HEK293 (cell line): ENCODE results near the gene CD44.

Source experiments
- CTCF ChIA-PET: fragments of 350-600 bp; formaldehyde crosslinking; extraction: SDS; loops from one replicate; lab custom pipeline; 2021; ENCODE audit warnings: antibody characterized with exemption; lab: Yijun Ruan, JAX
- POLR2A ChIA-PET: fragments of 300-600 bp; formaldehyde crosslinking; extraction: SDS; loops from one replicate; lab custom pipeline; 2020; ENCODE audit warnings: antibody characterized with exemption, inconsistent platforms; lab: Yijun Ruan, JAX
- H3K27ac ChIP-seq: fragments of 200-500 bp; sonication (Bioruptor generic); 2 replicates; pipeline ENCODE4 v1.5.1; 2014; ENCODE audit warnings: low read depth, low read length, control low read depth, inconsistent platforms; ENCODE audit errors: extremely low read depth
- H3K36me3 ChIP-seq, 2 experiments: fragments of 200-500 bp in 1 of 2; sonication (Bioruptor generic) in 1 of 2; 1 replicate in 1 of 2; 2 replicates in 1 of 2; pipeline ENCODE4 v1.5.1; 2014 to 2017; ENCODE audit warnings: inconsistent platforms in 2 of 2, low read length in 2 of 2; ENCODE audit not compliant: control insufficient read depth in 2 of 2, insufficient read depth in 1 of 2
- H3K4me1 ChIP-seq: fragments of 200-500 bp; sonication (Bioruptor generic); 2 replicates; pipeline ENCODE4 v1.5.1; 2014; ENCODE audit warnings: mild to moderate bottlenecking, low read length, inconsistent platforms; ENCODE audit not compliant: control insufficient read depth, insufficient read depth
- H3K4me3 ChIP-seq: 2 replicates; pipeline ENCODE4 v1.5.1; 2011; ENCODE audit warnings: low read depth, mild to moderate bottlenecking, control low read depth, low read length, moderate library complexity
- H3K9me3 ChIP-seq: fragments of 200-500 bp; sonication (Bioruptor generic); 2 replicates; pipeline ENCODE4 v1.5.1; 2014; ENCODE audit warnings: low read depth, low read length, inconsistent platforms; ENCODE audit not compliant: control insufficient read depth, insufficient read depth
- FEZF1 ChIP-seq: fragments of 450-650 bp; formaldehyde crosslinking; IDR thresholded peaks from 2 replicates; pipeline ENCODE4 v1.5.1; 2016; ENCODE audit warnings: missing biosample characterization, missing genetic modification characterization
- GLIS1 ChIP-seq: fragments of 450-650 bp; formaldehyde crosslinking; IDR thresholded peaks from 2 replicates; pipeline ENCODE4 v1.5.1; 2016; ENCODE audit warnings: missing biosample characterization, missing genetic modification characterization
- HOXC10 ChIP-seq: sonication (generic); formaldehyde crosslinking; IDR thresholded peaks from 2 replicates; pipeline ENCODE4 v1.8.1; 2023; ENCODE audit warnings: mild to moderate bottlenecking, missing genetic modification reagents
- KLF9 ChIP-seq: fragments of 450-650 bp; formaldehyde crosslinking; IDR thresholded peaks from 2 replicates; pipeline ENCODE4 v1.5.1; 2016; ENCODE audit warnings: missing biosample characterization, missing genetic modification characterization, low read depth
- MEIS1 ChIP-seq: sonication (generic); formaldehyde crosslinking; IDR thresholded peaks from 2 replicates; pipeline ENCODE4 v1.8.1; 2022; ENCODE audit warnings: missing genetic modification reagents, mild to moderate bottlenecking, borderline replicate concordance
- SETDB1 ChIP-seq: IDR thresholded peaks from one replicate; pipeline ENCODE4 v1.6.1; 2017; ENCODE audit warnings: mild to moderate bottlenecking, low read length, moderate library complexity, mixed read lengths; ENCODE audit not compliant: insufficient read length
- ZBTB20 ChIP-seq: fragments of 450-650 bp; formaldehyde crosslinking; IDR thresholded peaks from 2 replicates; pipeline ENCODE4 v1.5.1; 2016; ENCODE audit warnings: missing biosample characterization, missing genetic modification characterization
- ZFHX2 ChIP-seq: fragments of 450-650 bp; formaldehyde crosslinking; conservative IDR thresholded peaks from 2 replicates; pipeline ENCODE4 v1.5.1; 2016; ENCODE audit warnings: missing biosample characterization, missing genetic modification characterization
- ZIC2 ChIP-seq: fragments of 450-650 bp; formaldehyde crosslinking; IDR thresholded peaks from 2 replicates; pipeline ENCODE4 v1.5.1; 2016; ENCODE audit warnings: missing biosample characterization, missing genetic modification characterization
- ZNF214 ChIP-seq: fragments of 450-650 bp; formaldehyde crosslinking; IDR thresholded peaks from 2 replicates; pipeline ENCODE4 v1.5.1; 2017; ENCODE audit warnings: missing biosample characterization, mild to moderate bottlenecking, missing genetic modification characterization, borderline replicate concordance
- ZNF23 ChIP-seq: fragments of 450-650 bp; formaldehyde crosslinking; IDR thresholded peaks from 2 replicates; pipeline ENCODE4 v1.5.1; 2016; ENCODE audit warnings: missing biosample characterization, missing genetic modification characterization, borderline replicate concordance
- ZNF26 ChIP-seq: fragments of 450-650 bp; formaldehyde crosslinking; IDR thresholded peaks from 2 replicates; pipeline ENCODE4 v1.5.1; 2016; ENCODE audit warnings: missing biosample characterization, missing genetic modification characterization
- ZNF324 ChIP-seq: fragments of 450-650 bp; formaldehyde crosslinking; IDR thresholded peaks from 2 replicates; pipeline ENCODE4 v1.5.1; 2016; ENCODE audit warnings: missing biosample characterization, missing genetic modification characterization
- ZNF366 ChIP-seq: fragments of 450-650 bp; formaldehyde crosslinking; conservative IDR thresholded peaks from 2 replicates; pipeline ENCODE4 v1.5.1; 2016; ENCODE audit warnings: missing biosample characterization, missing genetic modification characterization
- ZNF530 ChIP-seq: fragments of 450-650 bp; formaldehyde crosslinking; IDR thresholded peaks from 2 replicates; pipeline ENCODE4 v1.5.1; 2016; ENCODE audit warnings: low read depth, missing biosample characterization, missing genetic modification characterization
- ZNF558 ChIP-seq: fragments of 450-650 bp; formaldehyde crosslinking; IDR thresholded peaks from 2 replicates; pipeline ENCODE4 v1.5.1; 2016; ENCODE audit warnings: missing biosample characterization, missing genetic modification characterization
- ZNF654 ChIP-seq: fragments of 450-650 bp; formaldehyde crosslinking; IDR thresholded peaks from 2 replicates; pipeline ENCODE4 v1.5.1; 2016; ENCODE audit warnings: low read depth, missing biosample characterization, missing genetic modification characterization
- ZNF660 ChIP-seq: fragments of 450-650 bp; IDR thresholded peaks from 2 replicates; pipeline ENCODE4 v1.5.1; 2018; ENCODE audit warnings: missing biosample characterization, mild to moderate bottlenecking, missing genetic modification characterization
- ZNF677 ChIP-seq: fragments of 450-650 bp; IDR thresholded peaks from 2 replicates; pipeline ENCODE4 v1.5.0; 2018; ENCODE audit warnings: missing biosample characterization, mild to moderate bottlenecking, missing genetic modification characterization, moderate library complexity

Gene CD44

GRCh38 chr11:35144136-35144741 is 5.3 kb downstream of the CD44 start (continued):
- TF ChIP-seq GLIS1 (tag by site-specific recombination), result peak; percentile 41
- TF ChIP-seq, all 188 proteins: peak for 2

GRCh38 chr11:35144806-35145205 is 5.8 kb downstream of the CD44 start:
- Histone ChIP-seq H3K27ac (no peak overlapping the region), H3K9me3 (no peaks in the 10 kb centered on the region), H3K4me3 (no peak overlapping the region), H3K4me1 (no peaks in the 10 kb centered on the region), H3K36me3 (no peaks in the 10 kb centered on the region)
- POLR2A ChIA-PET, result no interaction called here
- CTCF ChIA-PET, result interaction anchor here (1.0 kb wide), 1 partner anchor 144 kb away, joined by 3 read pairs; no protein-coding TSS in a partner anchor
- TF ChIP-seq ZNF654, result no peak
- no peak for TF ChIP-seq ZBTB20 (tag by site-specific recombination)
- no peak for TF ChIP-seq ZNF324 (tag by site-specific recombination)
- no peak for TF ChIP-seq SETDB1
- no peak for TF ChIP-seq HOXC10 (CRISPR knock-in tag)
- TF ChIP-seq ZNF530, result no peak
- no peak for TF ChIP-seq FEZF1 (tag by site-specific recombination)

GRCh38 chr11:35145271-35145670 is 6.3 kb downstream of the CD44 start:
- TF ChIP-seq ZNF677 (tag by site-specific recombination) (no peak), ZNF26 (tag by site-specific recombination) (no peak), ZNF23 (tag by site-specific recombination) (no peak), MEIS1 (CRISPR knock-in tag) (no peak), ZNF558 (tag by site-specific recombination) (no peak), ZNF660 (tag by site-specific recombination) (no peak), ZNF214 (no peak), ZNF366 (tag by site-specific recombination) (no peak), GLIS1 (tag by site-specific recombination) (peak; percentile 61), ZIC2 (tag by site-specific recombination) (peak; percentile 43; the same call in 1 of the 2 replicates)
- Histone ChIP-seq H3K9me3 (no peaks in the 10 kb centered on the region), H3K27ac (no peak overlapping the region), H3K4me3 (no peak overlapping the region), H3K36me3 (no peaks in the 10 kb centered on the region), H3K4me1 (no peaks in the 10 kb centered on the region)
- POLR2A ChIA-PET, result interaction anchor here (0.8 kb wide), 1 partner anchor 22 kb away, joined by 4 read pairs; no protein-coding TSS in a partner anchor
- CTCF ChIA-PET, result interaction anchor here (1.0 kb wide), 1 partner anchor 145 kb away, joined by 3 read pairs; no protein-coding TSS in a partner anchor

- POLR2A ChIA-PET, result interaction anchor here (0.8 kb wide), 1 partner anchor 21 kb away, joined by 4 read pairs; no protein-coding TSS in a partner anchor
- no peaks in the 10 kb centered on the region for H3K9me3 ChIP-seq
- TF ChIP-seq ZFHX2 (tag by site-specific recombination) (peak; percentile 46; the same call in 1 of the 2 replicates), KLF9 (tag by site-specific recombination) (no peak)
- H3K27ac ChIP-seq, result no peak overlapping the region
- no peaks in the 10 kb centered on the region for H3K36me3 ChIP-seq
- H3K4me1 ChIP-seq, result no peaks in the 10 kb centered on the region
- CTCF ChIA-PET, result interaction anchor here (0.6 to 1.3 kb wide), 7 partner anchors 13 to 1116 kb away, joined by 3 to 5 read pairs (median 3); no protein-coding TSS in a partner anchor
- no peak overlapping the region for H3K4me3 ChIP-seq
Measured at GRCh38 chr11:35146074-35146521, 7.1 kb downstream of the CD44 start.
